Diencephalon (tissue), 1 donor: ENCODE data around the gene KRTAP4-11. TPM values are rescaled to one million over a fixed set of nuclear protein-coding genes. Genes with fewer than 3 reads are reported as not detected.

Source experiments
- total RNA-seq: library from RNA; depleted of rRNA; stranded (reverse); fragments of >200 nt; gene quantifications from one replicate; pipeline ENCODE4 v1.2.3, GENCODE V29; 2014

Gene KRTAP4-11
- not detected for total RNA-seq

DNA sequence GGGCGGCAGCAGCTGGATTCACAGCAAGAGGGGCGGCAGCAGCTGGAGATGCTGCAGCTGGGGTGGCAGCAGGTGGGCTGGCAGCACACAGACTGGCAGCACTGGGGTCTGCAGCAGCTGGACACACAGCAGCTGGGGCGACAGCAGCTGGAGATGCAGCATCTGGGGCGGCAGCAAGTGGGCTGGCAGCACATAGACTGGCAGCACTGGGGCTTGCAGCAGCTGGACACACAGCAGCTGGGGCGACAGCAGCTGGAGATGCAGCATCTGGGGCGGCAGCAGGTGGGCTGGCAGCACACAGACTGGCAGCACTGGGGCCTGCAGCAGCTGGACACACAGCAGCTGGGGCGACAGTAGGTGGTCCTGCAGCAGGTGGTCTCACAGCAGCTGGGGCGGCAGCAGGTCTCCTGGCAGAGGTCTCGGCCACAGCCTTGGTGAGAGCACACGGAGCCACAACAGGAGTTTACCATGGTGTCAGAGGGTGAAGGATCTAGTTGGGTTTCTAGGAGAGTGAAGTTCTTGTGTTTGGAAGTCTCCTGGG, at the start of gene KRTAP4-11:
TSS of gene KRTAP4-11 (minus strand) at position 528 of the 541 bp plus-strand sequence. CDS start at position 470, 58 bp downstream.

DNA sequence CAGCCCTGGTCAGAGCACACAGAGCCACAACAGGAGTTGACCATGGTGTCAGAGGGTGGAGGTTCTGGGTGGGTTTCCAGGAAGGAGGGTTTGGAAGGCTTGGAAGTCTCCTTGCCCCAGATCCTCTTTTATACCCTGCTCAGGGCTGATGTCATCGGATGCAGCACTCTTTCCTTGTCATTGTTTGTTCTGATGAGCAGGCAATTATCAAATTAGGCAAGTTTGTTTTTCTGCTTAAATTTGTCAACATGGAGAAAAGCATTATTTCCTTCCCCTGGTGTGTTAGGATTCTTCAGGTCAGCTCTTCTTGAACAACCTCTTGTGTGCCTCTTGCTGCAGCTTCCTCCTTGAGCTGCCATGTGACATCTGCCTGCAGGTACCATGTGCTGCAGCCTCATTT, 42.5 kb upstream of the KRTAP4-11 start, which contains the start of gene KRTAP4-4:
TSS of gene KRTAP4-4 (minus strand) at position 101 of the 400 bp plus-strand sequence. CDS start at position 44, 57 bp downstream.

DNA sequence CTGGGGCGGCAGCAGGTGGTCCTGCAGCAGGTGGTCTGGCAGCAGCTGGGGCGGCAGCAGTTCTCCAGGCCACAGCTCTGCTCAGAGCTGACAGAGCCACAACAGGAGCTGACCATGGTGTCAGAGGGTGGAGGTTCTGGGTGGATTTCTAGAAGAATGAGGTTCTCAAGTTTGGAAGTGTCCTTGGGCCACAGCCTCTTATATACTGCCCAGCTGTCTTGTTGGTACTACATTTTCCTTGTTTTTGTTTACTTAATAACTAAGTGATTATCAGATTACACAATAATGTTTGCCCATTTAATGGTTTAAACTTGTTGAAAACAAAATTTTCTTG, 31.4 kb upstream of the KRTAP4-11 start, which contains the start of gene KRTAP4-5:
TSS of gene KRTAP4-5 (minus strand) at position 174 of the 334 bp plus-strand sequence. CDS start at position 116, 58 bp downstream.

DNA sequence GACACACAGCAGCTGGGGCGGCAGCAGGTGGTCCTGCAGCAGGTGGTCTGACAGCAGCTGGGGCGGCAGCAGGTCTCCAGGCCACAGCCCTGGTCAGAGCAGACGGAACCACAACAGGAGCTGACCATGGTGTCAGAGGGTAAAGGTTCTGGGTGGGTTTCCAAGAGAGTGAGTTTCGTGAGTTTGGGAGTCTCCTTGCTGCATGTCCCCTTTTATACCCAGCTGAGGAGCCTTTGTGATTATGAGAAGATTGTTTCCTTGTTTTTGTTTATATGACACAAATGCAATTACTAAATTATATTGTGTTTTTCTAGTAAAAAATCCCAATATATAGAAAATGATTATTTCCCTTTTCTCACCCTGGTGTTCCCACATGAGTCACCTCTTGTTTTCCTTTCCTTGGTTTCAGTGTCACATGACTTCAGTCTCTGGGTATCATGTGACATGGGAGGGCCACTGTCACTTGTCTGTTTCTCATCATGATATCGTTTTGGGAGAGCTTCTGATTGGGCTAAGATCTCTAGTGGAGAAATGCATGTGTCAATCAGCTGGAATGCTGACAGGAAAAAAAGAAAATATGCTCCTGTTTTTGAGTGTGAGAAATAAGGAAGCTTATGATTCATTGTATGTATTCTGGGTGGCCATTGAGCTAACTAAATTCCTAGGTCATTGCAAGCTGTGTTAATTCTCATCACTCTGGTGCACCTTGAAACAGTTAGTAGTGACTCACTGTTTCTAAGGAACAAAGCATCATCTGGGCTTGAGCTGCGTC, 22.4 kb upstream of the KRTAP4-11 start, which contains the start of gene KRTAP4-6:
TSS of gene KRTAP4-6 (minus strand) at position 185 of the 772 bp plus-strand sequence. CDS start at position 128, 57 bp downstream.

DNA sequence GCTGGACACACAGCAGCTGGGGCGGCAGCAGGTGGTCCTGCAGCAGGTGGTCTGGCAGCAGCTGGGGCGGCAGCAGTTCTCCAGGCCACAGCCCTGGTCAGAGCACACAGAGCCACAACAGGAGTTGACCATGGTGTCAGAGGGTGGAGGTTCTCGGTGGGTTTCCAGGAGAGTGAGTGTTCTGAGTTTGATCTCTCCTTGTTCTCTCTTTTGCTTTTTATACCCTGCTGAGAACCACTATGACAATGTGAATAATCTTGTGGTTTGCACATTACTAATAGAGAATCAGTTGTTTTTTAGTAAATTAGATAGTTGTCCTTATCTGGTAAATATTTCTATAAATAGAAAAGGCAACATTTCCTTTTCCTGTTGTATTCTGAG, 5.8 kb upstream of the KRTAP4-11 start, which contains the start of gene KRTAP4-12:
TSS of gene KRTAP4-12 (minus strand) at position 192 of the 381 bp plus-strand sequence. CDS start at position 132, 60 bp downstream.

DNA sequence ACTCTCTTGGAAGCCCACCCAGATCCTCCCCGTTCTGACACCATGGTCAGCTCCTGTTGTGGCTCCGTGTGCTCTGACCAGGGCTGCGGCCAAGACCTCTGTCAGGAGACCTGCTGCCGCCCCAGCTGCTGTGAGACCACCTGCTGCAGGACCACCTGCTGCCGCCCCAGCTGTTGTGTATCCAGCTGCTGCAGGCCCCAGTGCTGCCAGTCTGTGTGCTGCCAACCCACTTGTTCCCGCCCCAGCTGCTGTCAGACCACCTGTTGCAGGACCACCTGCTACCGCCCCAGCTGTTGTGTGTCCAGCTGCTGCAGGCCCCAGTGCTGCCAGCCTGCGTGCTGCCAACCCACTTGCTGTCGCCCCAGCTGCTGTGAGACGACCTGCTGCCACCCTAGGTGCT, 12.8 kb downstream of the KRTAP4-11 start, which contains the start of gene KRTAP4-9:
TSS of gene KRTAP4-9 (plus strand) at position 43 of the 400 bp plus-strand sequence. CDS start at position 43, 0 bp downstream.

DNA sequence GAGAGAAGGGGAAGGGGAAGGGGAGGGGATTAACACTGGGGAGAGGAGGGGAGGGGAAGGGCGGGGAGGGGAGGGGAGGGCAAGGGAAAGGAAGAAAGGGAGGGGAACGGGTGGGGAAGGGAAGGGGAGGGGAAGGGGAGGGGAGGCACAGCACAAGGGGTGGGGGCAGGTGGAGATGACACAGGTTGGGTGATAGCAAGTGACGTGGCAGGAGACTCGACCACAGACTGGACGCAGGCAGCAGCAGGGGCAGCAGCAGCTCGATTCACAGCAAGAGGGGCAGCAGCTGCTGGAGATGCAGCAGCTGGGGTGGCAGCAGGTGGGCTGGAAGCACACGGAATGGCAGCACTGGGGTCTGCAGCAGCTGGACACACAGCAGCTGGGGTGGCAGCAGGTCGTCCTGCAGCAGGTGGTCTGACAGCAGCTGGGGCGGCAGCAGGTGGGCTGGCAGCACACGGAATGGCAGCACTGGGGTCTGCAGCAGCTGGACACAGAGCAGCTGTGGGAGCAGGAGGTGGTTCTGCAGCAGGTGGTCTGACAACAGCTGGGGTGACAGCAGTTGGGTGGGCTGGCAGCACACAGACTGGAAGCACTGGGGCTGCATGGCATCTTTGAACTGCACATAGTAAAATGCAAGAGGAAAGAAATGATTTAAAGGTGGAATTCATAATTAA, 16.4 kb downstream of the KRTAP4-11 start, which contains the start of gene KRTAP4-16:
TSS of gene KRTAP4-16 (minus strand) at position 624 of the 674 bp plus-strand sequence. CDS start at position 624, 0 bp downstream.

DNA sequence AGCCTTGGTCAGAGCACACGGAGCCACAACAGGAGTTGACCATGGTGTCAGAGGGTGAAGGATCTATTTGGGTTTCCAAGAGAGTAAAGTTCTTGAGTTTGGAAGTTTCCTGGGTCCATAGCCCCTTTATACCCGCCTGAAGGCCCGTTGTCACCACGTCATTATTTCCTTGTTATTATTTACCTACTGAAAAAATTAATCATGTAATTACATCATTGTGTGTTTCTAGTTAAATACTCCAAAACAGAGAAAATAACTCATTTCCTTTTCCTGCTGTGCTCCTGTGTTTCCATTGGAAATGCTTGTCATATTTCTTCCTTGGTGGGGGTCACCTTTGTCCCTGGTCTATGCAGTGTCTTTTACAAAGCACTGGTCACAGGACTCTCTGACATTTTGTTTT, 20.1 kb downstream of the KRTAP4-11 start, which contains the start of gene KRTAP4-8:
TSS of gene KRTAP4-8 (minus strand) at position 101 of the 400 bp plus-strand sequence. CDS start at position 43, 58 bp downstream.

DNA sequence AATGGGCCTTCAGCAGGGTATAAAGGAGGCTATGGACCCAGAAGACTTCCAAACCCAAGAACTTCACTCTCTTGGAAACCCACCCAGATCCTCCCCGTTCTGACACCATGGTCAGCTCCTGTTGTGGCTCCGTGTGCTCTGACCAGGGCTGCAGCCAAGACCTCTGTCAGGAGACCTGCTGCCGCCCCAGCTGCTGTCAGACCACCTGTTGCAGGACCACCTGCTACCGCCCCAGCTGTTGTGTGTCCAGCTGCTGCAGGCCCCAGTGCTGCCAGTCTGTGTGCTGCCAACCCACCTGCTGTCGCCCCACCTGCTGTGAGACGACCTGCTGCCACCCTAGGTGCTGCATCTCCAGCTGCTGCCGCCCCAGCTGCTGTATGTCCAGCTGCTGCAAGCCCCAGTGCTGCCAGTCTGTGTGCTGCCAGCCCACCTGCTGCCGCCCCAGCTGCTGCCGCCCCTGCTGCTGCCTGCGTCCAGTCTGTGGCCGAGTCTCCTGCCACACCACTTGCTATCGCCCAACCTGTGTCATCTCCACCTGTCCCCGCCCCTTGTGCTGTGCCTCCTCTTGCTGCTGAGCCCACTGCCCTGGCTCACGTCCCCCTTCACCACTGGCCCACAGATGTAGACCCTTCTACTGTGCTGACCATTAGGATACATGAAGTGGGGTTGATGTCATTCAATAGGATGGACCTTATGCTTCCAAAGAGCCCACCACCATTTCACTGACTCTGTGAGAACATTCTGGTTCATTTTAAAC, 33.9 kb downstream of the KRTAP4-11 start, which contains the start of gene KRTAP4-7:
TSS of gene KRTAP4-7 (plus strand) at position 51 of the 757 bp plus-strand sequence. CDS start at position 108, 57 bp downstream.

Other genes starting within 250 kb of the KRTAP4-11 start
- gene KRT20, start 233.1 kb downstream of the KRTAP4-11 start, total RNA-seq: not detected
- gene KRT23, start 180.7 kb downstream of the KRTAP4-11 start, total RNA-seq: 0.46 TPM
- gene KRT39, start 151.4 kb downstream of the KRTAP4-11 start, total RNA-seq: not detected
- not detected for gene KRT40, start 134.0 kb downstream of the KRTAP4-11 start, total RNA-seq
- not detected for gene KRTAP3-3, start 124.2 kb downstream of the KRTAP4-11 start, total RNA-seq
- not detected for gene KRTAP3-2, start 118.5 kb downstream of the KRTAP4-11 start, total RNA-seq
- not detected for gene KRTAP3-1, start 109.2 kb downstream of the KRTAP4-11 start, total RNA-seq
- gene KRTAP1-5, start 91.2 kb downstream of the KRTAP4-11 start, total RNA-seq: not detected
- not detected for gene KRTAP1-4, start 88.2 kb downstream of the KRTAP4-11 start, total RNA-seq
- gene KRTAP1-3, start 83.5 kb downstream of the KRTAP4-11 start, total RNA-seq: not detected
- gene KRTAP1-1, start 76.9 kb downstream of the KRTAP4-11 start, total RNA-seq: not detected
- not detected for gene KRTAP2-1, start 71.1 kb downstream of the KRTAP4-11 start, total RNA-seq
- gene KRTAP2-2, start 63.1 kb downstream of the KRTAP4-11 start, total RNA-seq: not detected
- gene KRTAP2-3, start 58.3 kb downstream of the KRTAP4-11 start, total RNA-seq: not detected
- not detected for gene KRTAP2-4, start 52.5 kb downstream of the KRTAP4-11 start, total RNA-seq
- not detected for gene KRTAP4-7, start 34.2 kb downstream of the KRTAP4-11 start, total RNA-seq
- gene KRTAP4-8, start 20.2 kb downstream of the KRTAP4-11 start, total RNA-seq: not detected
- not detected for gene KRTAP4-16, start 16.2 kb downstream of the KRTAP4-11 start, total RNA-seq
- not detected for gene KRTAP4-9, start 13.0 kb downstream of the KRTAP4-11 start, total RNA-seq
- not detected for gene KRTAP4-12, start 5.8 kb upstream of the KRTAP4-11 start, total RNA-seq
- gene KRTAP4-6, start 22.2 kb upstream of the KRTAP4-11 start, total RNA-seq: not detected
- not detected for gene KRTAP4-5, start 31.5 kb upstream of the KRTAP4-11 start, total RNA-seq
- not detected for gene KRTAP4-4, start 42.4 kb upstream of the KRTAP4-11 start, total RNA-seq
- gene KRTAP4-3, start 49.8 kb upstream of the KRTAP4-11 start, total RNA-seq: not detected
- not detected for gene KRTAP4-2, start 59.8 kb upstream of the KRTAP4-11 start, total RNA-seq
- not detected for gene KRTAP4-1, start 66.5 kb upstream of the KRTAP4-11 start, total RNA-seq
- not detected for gene KRTAP9-1, start 71.5 kb upstream of the KRTAP4-11 start, total RNA-seq
- not detected for gene KRTAP9-2, start 108.3 kb upstream of the KRTAP4-11 start, total RNA-seq
- gene KRTAP9-3, start 114.1 kb upstream of the KRTAP4-11 start, total RNA-seq: not detected
- gene KRTAP9-8, start 119.6 kb upstream of the KRTAP4-11 start, total RNA-seq: not detected
- gene KRTAP9-4, start 131.3 kb upstream of the KRTAP4-11 start, total RNA-seq: not detected
- gene KRTAP9-9, start 137.0 kb upstream of the KRTAP4-11 start, total RNA-seq: not detected
- gene KRTAP9-6, start 147.0 kb upstream of the KRTAP4-11 start, total RNA-seq: not detected
- gene KRTAP9-7, start 157.3 kb upstream of the KRTAP4-11 start, total RNA-seq: not detected
- gene KRTAP29-1, start 184.5 kb upstream of the KRTAP4-11 start, total RNA-seq: not detected
- not detected for gene KRTAP16-1, start 190.9 kb upstream of the KRTAP4-11 start, total RNA-seq
- not detected for gene KRTAP17-1, start 197.3 kb upstream of the KRTAP4-11 start, total RNA-seq
- gene KRT33A, start 232.5 kb upstream of the KRTAP4-11 start, total RNA-seq: not detected